Stomach smooth muscle (tissue), 2 donors: ENCODE results near the gene SYVN1.

Source experiments
- H3K27ac ChIP-seq: one replicate; pipeline ENCODE4 v1.7.0; 2013; ENCODE audit warnings: mild to moderate bottlenecking, low read length, inconsistent platforms
- H3K27me3 ChIP-seq, 2 donors: one replicate each; pipeline ENCODE4 v1.7.0; 2013; ENCODE audit warnings: low read length in 2 of 2; ENCODE audit not compliant: insufficient read depth in 2 of 2, control insufficient read depth in 1 of 2
- H3K36me3 ChIP-seq, 2 donors: one replicate each; pipeline ENCODE4 v1.7.0; 2013; ENCODE audit warnings: low read length in 2 of 2; ENCODE audit not compliant: control insufficient read depth in 2 of 2, insufficient read depth in 2 of 2
- H3K4me1 ChIP-seq: one replicate; pipeline ENCODE4 v1.7.0; 2013; ENCODE audit warnings: low read length; ENCODE audit not compliant: control insufficient read depth, insufficient read depth
- H3K4me3 ChIP-seq, 2 donors: one replicate each; pipeline ENCODE4 v1.7.0; 2013; ENCODE audit warnings: low read length in 2 of 2
- H3K9ac ChIP-seq, 2 donors: one replicate each; pipeline ENCODE4 v1.7.0; 2013; ENCODE audit warnings: low read length in 2 of 2, mild to moderate bottlenecking in 1 of 2
- H3K9me3 ChIP-seq, 2 donors: one replicate each; pipeline ENCODE4 v1.7.0; 2013; ENCODE audit warnings: low read length in 2 of 2; ENCODE audit not compliant: control insufficient read depth in 2 of 2
- donor health status: healthy.
- donor health status: Pancreatic carcinoma.

SYVN1 gene

DNA sequence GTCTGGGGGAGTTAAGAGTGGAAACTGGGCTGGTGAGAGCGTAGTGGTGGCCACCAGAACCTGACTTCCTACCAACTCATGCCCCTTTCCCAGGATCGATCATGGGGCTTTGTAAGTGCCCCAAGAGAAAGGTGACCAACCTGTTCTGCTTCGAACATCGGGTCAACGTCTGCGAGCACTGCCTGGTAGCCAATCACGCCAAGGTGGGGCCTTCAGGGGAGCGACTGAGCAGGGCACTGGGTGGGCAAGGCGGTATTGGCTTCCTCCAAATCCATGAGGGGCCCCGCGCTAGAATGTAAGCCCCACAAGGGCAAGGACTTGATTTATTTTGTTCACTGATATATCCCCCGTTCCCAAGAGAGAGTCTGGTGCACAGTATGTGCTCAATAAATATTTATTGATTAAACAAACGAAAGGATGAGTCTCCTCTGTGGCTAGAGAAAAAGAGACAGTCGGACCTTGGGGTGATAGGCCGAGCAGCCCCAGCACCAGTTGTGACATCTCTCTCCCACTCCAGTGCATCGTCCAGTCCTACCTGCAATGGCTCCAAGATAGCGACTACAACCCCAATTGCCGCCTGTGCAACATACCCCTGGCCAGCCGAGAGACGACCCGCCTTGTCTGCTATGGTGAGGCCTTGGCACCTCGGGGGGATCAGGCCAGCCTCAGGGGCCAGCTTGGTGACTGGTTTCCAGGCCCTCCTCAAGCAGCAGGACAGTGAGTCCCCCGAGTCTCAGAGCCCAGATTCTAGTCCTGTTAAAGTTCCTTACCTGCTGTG, 49.5 kb downstream of the SYVN1 start:
- H3K27ac ChIP-seq, result peak overlapping the region; percentile 80
- H3K9ac ChIP-seq, result peak overlapping the region; percentile 77 to 88
- H3K9me3 ChIP-seq, result no peaks in the 10 kb centered on the region
- peak overlapping the region; percentile 79 to 85 for H3K4me3 ChIP-seq
- no peaks in the 10 kb centered on the region for H3K27me3 ChIP-seq
- H3K4me1 ChIP-seq, result peaks cover 21% of the 10 kb centered on the region
- peaks cover 28 to 35% of the 10 kb centered on the region in 2 donors for H3K36me3 ChIP-seq

DNA sequence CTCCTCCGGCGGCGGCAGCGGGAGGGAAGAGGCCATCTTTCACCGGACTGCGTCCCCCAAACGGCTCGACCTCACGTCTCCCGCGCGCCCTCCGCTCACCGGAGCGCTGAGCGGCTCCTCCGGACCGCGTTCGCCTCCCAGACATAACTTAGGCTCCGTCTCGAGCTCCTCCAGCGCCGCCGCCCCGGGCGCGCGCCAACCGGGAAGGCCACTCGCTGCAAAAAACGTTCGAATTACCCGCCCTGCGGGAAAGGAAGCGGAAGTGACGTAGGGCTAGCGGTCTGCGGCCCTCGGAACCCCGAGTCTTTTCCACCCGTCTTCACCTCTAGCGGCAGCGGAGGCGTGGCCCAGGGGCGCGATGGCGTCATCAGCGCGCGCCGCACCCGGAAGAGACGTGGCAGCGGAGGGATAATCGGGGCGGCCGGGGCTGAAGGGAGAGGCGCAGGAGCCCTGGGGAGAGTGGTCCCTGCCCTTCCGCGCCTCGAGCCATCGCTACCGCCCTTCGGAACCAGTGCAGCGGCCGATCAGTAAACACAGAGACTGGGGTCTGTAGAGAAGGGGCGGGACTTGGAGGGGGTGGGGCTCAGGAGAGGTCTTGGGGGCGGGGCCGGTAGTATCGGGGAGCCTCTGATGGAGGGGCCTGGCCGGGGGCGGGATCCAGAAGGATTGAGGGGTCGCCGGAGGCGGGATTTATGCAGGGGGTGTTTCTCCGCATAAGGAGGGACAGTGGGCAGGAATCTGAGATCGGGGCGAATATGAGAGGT, 50.3 kb downstream of the SYVN1 start, which contains the start of the genes CDCA5 and ZFPL1:
Gene CDCA5, minus strand, starts transcription at position 207 of the 764 bp plus-strand sequence. Its CDS starts 62 bp downstream, at position 145.
Gene ZFPL1, plus strand, starts transcription at position 389 of the 764 bp plus-strand sequence. CDS start 477 bp downstream, outside the sequence.
- Histone ChIP-seq H3K27me3 (no peaks in the 10 kb centered on the region), H3K9me3 (no peaks in the 10 kb centered on the region), H3K4me3 (peak within 1 kb of the TSS; percentile 79 to 85), H3K27ac (peak within 1 kb of the TSS; percentile 80), H3K36me3 (peaks cover 27 to 32% of the 10 kb centered on the region in 2 donors), H3K4me1 (peaks cover 21% of the 10 kb centered on the region), H3K9ac (peak within 1 kb of the TSS; percentile 77 to 88)

DNA sequence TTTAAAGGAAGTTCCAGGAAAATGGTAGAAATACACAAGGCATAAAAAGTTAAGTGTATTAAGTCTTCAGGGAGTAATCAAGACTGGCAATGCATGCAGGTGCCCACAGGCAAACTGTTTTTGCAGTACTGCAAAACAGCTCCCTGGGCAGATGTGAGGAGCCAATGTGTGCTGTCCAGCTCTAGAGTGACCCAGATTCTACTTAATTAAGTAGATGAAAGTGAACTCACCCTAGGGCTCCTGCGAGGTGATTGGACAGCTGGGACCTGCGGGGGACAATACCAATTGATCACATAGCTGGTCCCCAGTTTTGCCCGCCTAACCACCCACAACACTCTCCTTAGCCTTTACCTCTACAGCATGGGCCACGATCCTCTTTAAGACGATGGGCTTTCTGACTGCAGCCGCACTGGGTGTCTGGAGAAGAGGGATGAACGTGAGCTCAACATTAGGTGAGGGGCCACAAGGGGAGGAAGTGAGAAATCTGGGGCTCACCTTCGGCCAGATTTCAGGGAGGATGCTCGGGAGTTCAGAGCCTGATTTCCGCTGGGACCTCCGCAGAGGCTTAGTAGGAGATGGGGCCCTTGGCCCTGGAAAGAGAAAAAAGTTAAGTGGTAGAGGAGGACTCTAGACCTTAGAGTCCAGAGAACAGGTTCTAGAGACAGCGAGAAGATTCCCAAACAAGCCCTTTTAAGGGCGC, 51.0 kb downstream of the SYVN1 start:
- Histone ChIP-seq H3K4me3 (peak overlapping the region; percentile 67 to 85), H3K27me3 (no peaks in the 10 kb centered on the region), H3K9me3 (no peaks in the 10 kb centered on the region), H3K4me1 (peaks cover 21% of the 10 kb centered on the region), H3K27ac (peak overlapping the region; percentile 80), H3K9ac (peak overlapping the region in 1 of 2 donors; percentile 77), H3K36me3 (peaks cover 19 to 26% of the 10 kb centered on the region in 2 donors)

DNA sequence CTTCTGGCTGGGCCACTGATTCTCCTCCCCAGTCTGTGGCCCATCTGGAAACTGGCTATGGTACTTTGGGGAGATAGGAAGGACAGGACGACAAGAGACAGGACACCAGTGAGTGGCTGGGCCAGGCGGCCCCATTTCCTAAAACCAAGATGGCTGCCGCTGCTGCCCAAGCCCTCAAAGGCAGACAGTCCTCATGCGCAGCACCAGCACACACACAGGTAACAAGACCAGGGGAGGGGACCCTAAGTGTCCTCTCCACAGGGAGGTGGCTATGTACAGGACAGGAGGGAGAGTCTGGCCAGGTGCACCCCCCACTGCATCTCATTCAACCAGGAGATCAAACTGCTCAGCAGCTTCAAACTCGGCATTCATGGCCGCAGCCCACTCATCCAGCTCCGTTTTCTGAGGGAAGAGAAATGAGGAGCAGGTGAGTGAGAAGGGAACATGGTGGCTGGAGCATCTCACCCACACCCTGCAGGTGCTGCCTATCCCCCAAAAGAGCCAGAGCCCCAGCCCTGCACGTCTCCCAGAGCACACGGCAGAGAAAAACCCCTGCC, 55.5 kb downstream of the SYVN1 start:
- no peaks in the 10 kb centered on the region for H3K36me3 ChIP-seq
- no peaks in the 10 kb centered on the region for H3K27me3 ChIP-seq
- H3K9me3 ChIP-seq, result no peaks in the 10 kb centered on the region
- H3K27ac ChIP-seq, result no peak overlapping the region
- H3K4me3 ChIP-seq, result no peak overlapping the region
- H3K9ac ChIP-seq, result no peak overlapping the region
- peaks cover 8% of the 10 kb centered on the region for H3K4me1 ChIP-seq

- no peaks in the 10 kb centered on the region for H3K36me3 ChIP-seq
- H3K27me3 ChIP-seq, result no peaks in the 10 kb centered on the region
- no peak overlapping the region for H3K27ac ChIP-seq
- H3K4me1 ChIP-seq, result peaks cover under 1% of the 10 kb centered on the region
- no peaks in the 10 kb centered on the region for H3K9me3 ChIP-seq
- H3K9ac ChIP-seq, result no peak overlapping the region
- H3K4me3 ChIP-seq, result no peak overlapping the region
Measured at GRCh38 chr11:65078151-65078550, 56.2 kb downstream of the SYVN1 start.

DNA sequence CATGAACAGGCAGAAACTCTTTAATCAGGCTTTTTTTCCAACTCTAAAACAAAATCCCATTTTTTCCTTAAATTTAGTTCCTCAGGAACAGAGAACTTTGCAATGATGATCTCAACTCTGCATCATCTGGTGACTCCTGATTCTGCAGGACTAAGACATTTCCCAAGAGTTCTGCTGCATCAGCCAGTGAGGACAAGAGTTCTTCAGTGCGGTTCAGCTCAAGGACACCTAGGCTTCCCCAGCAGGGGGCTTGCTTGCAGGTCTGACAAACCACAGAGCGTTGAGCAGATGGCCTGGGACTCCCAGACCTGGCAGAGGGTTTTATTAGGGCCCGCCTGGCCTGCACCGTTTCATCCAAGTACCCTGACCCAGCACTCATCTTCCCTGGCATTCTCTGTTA, 56.9 kb downstream of the SYVN1 start:
- no peak overlapping the region for H3K4me3 ChIP-seq
- no peak overlapping the region for H3K9ac ChIP-seq
- H3K4me1 ChIP-seq, result no peaks in the 10 kb centered on the region
- no peaks in the 10 kb centered on the region for H3K27me3 ChIP-seq
- no peak overlapping the region for H3K27ac ChIP-seq
- no peaks in the 10 kb centered on the region for H3K36me3 ChIP-seq
- H3K9me3 ChIP-seq, result no peaks in the 10 kb centered on the region
